ENCODE results near the gene LAMA2.

DNA sequence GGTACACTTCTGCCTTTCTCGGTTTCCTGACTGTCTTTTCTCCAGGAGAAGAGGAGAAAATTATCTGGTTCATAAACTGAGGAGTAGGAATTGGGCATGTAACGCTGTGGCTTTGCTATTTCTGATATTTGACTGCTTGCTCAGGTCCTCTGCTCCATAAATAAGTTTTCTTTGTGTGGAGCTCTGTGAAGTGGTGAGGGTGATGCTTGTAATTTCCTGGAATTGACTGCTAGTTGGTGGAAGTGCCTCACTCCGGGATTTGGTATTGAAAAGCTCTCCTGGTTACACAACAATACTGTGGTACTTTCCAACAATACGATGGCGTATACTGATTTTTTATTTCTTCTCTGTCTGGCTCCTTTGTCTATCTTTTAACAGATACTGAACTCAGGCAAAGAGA lies 25.1 kb upstream of the LAMA2 start:
- no peak for TF ChIP-seq HDGF (IDR thresholded peaks at IDR 0.05; ENCODE audit: borderline replicate concordance)
- no peak for TF ChIP-seq LEF1 (IDR thresholded peaks at IDR 0.05; ENCODE audit: borderline replicate concordance)
- TF ChIP-seq FOXA1 (IDR thresholded peaks at IDR 0.05), result no peak
- TF ChIP-seq SUZ12 (IDR thresholded peaks at IDR 0.05), result no peak
- no peak for TF ChIP-seq FOXK2 (IDR thresholded peaks at IDR 0.05)
- no peak for TF ChIP-seq L3MBTL2 (conservative IDR thresholded peaks at IDR 0.05)
- no peak for TF ChIP-seq TARDBP (IDR thresholded peaks at IDR 0.05)
- no peak for TF ChIP-seq NFRKB (IDR thresholded peaks at IDR 0.05)
